H1 (cell line): Measurements from ENCODE around the gene ITGA3. TPM values are rescaled to one million over a fixed set of nuclear protein-coding genes. Genes with fewer than 3 reads are reported as not detected.

ENCODE experiments used
- HDAC2 ChIP-seq, 2 experiments: fragments of 300-600 bp in 1 of 2; sonication (generic) in 1 of 2; IDR thresholded peaks; 2 replicates each; pipeline ENCODE4 v1.6.1; 2011 to 2012; ENCODE audit warnings: low read depth in 2 of 2, low read length in 2 of 2, mild to moderate bottlenecking in 2 of 2, moderate library complexity in 2 of 2, borderline replicate concordance in 1 of 2, inconsistent platforms in 1 of 2
- JUN ChIP-seq: IDR thresholded peaks from 2 replicates; pipeline ENCODE4 v1.6.1; 2011; ENCODE audit warnings: low read depth, mild to moderate bottlenecking, improper control_type of control experiment, low read length
- RBBP5 ChIP-seq: IDR thresholded peaks from 2 replicates; pipeline ENCODE4 v1.7.1; 2012; ENCODE audit warnings: low read depth, mild to moderate bottlenecking, inconsistent platforms, low read length, moderate library complexity, borderline replicate concordance
- TBP ChIP-seq: IDR thresholded peaks from 2 replicates; pipeline ENCODE4 v1.6.1; 2011; ENCODE audit warnings: low read depth, low read length, improper control_type of control experiment
- TCF12 ChIP-seq: IDR thresholded peaks from 2 replicates; pipeline ENCODE4 v1.6.1; 2011; ENCODE audit warnings: low read depth, mild to moderate bottlenecking, low read length
- polyA plus RNA-seq, 7 experiments: library from polyadenylated mRNA; depleted of rRNA in 3 of 7; stranded (reverse) in 5 of 7; unstranded in 2 of 7; fragments of >200 nt in 5 of 7; fragments of 200-250 nt in 2 of 7; gene quantifications; 1 replicate in 5 of 7; 2 replicates in 1 of 7; 4 replicates in 1 of 7; pipeline versions ENCODE4 v1.2.1 to v1.2.3, GENCODE V29; 2011 to 2013; ENCODE audit warnings: missing spikeins in 2 of 7, mixed read lengths in 2 of 7
- total RNA-seq: library from RNA; stranded (reverse); fragmentation: NEBNext Ultra II Directional; extraction: Animal tissue kit (Norgen Biotek cat#: 25700); gene quantifications from 2 replicates; pipeline ENCODE4 v1.2.1, GENCODE V29; 2021

The ITGA3 gene
- total and polyA plus RNA-seq, 2 of the 8 experiments (the other 6 are each of a cell fraction or from before 2014, with no cell fraction given): 24.0 to 24.2 TPM

DNA sequence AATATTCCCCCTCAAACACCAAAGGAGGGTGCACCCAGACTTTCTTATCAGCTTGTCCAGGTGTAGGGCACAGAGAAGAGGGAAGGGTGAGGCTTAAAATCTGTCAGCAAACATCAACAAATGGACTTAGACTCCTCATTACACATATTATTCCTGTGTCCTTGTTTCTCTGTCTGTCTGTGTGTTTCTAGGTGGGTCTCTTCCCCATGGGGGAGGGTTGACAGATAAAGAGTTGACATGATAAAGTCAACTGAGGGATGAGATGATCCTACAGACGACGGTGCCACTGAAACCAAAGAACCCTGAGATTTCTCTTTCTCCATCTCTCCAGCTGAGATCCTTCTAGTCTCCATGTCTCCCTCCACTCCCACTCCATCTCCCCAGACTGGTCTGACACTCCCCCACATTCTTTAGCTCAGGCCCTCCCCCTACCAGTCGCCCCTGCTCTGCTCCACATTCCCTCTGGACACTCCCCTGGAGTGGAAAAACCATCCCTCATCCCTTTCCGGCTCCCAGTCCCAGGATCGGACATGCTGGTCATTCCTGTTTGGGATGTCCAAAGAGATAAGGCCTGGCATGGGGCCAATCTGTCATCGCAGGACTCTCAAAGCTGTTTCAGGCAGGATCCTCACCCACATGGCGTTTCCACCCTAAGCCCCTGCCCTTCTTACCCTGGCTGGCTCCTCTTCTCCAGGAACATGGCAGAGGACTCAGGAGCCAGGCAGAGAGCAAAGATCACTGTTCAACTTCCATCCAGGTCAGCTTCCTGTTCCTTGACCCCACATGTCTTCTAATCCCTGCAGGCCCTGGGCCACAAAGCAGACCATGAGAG is 2.9 kb upstream of the ITGA3 start (continued):
- TF ChIP-seq JUN (no peak), TCF12 (no peak), HDAC2 (IDR thresholded peaks at IDR 0.05; ENCODE audit: borderline replicate concordance in 1 of 2, low read depth in 2 of 2, low read length in 2 of 2) (no peak), RBBP5 (no peak), TBP (no peak)
